ENCODE results near the gene ARHGAP24. TPM values are rescaled to one million over a fixed set of nuclear protein-coding genes. Genes with fewer than 3 reads are reported as not detected.

Gene ARHGAP24
- total and polyA plus RNA-seq, 2 experiments from 2014 or later, result 0.21 to 0.36 TPM

GRCh38 chr4:85738721-85739120 is 263.8 kb downstream of the ARHGAP24 start:
- DNase-seq (ENCODE audit: low spot score), result no peak

GRCh38 chr4:85740431-85740861 is 265.5 kb downstream of the ARHGAP24 start:
- Mint-ChIP-seq H3K27ac (no peak overlapping the region), H3K36me3 (ENCODE audit: low read depth) (no peaks in the 10 kb centered on the region), H3K9me3 (no peaks in the 10 kb centered on the region), H3K4me1 (peaks cover 13% of the 10 kb centered on the region), H3K4me3 (no peak overlapping the region), H3K27me3 (ENCODE audit: insufficient read depth, low read depth, poor library complexity) (peaks cover 2% of the 10 kb centered on the region)
- H3K27ac ChIP-seq (ENCODE audit: low read depth), result no peak overlapping the region
- H4K20me1 ChIP-seq (replicated peaks; ENCODE audit: insufficient read depth), result no peaks in the 10 kb centered on the region
- TF ChIP-seq POLR2AphosphoS5 (IDR thresholded peaks at IDR 0.05; ENCODE audit: low read depth) (no peak), EZH2phosphoT487 (IDR thresholded peaks at IDR 0.05; ENCODE audit: unreplicated experiment) (no peak), CTCF (conservative IDR thresholded peaks at IDR 0.05; ENCODE audit: low read depth in 2 of 2) (no peak), STAT1 (IDR thresholded peaks at IDR 0.05; ENCODE audit: unreplicated experiment) (no peak)
- no peaks in the 10 kb centered on the region for H3K27me3 ChIP-seq (ENCODE audit: insufficient read depth)
- H3K4me1 ChIP-seq (ENCODE audit: insufficient read depth), result peaks cover 8% of the 10 kb centered on the region; the same call in 1 of the 2 replicates
- DNase-seq (ENCODE audit: low spot score) (no peak), ATAC-seq (no peak)
- no peak overlapping the region for H2AFZ ChIP-seq
- H3F3A ChIP-seq (replicated peaks; ENCODE audit: low read depth), result no peaks in the 10 kb centered on the region
- no peaks in the 10 kb centered on the region for H3K79me2 ChIP-seq (replicated peaks; ENCODE audit: insufficient read depth)
- H3K4me3 ChIP-seq, result no peak overlapping the region
- no peak overlapping the region for H3K4me2 ChIP-seq
- H3K36me3 ChIP-seq (ENCODE audit: insufficient read depth), result no peaks in the 10 kb centered on the region
- 0 out of 2 replicates have a peak, but pooled peaks cover 4% of the 10 kb centered on the region for H3K9me2 ChIP-seq (ENCODE audit: insufficient read depth)

More at GRCh38 chr4:85738721-85739120, 263.8 kb downstream of the ARHGAP24 start:
- no peaks in the 10 kb centered on the region for H4K20me1 ChIP-seq (replicated peaks; ENCODE audit: insufficient read depth)
- 0 out of 2 replicates have a peak, but pooled peaks cover 4% of the 10 kb centered on the region for H3K9me2 ChIP-seq (ENCODE audit: insufficient read depth)
- H3K27me3 ChIP-seq (ENCODE audit: insufficient read depth), result no peaks in the 10 kb centered on the region
- H3K36me3 ChIP-seq (ENCODE audit: insufficient read depth), result no peaks in the 10 kb centered on the region
- H3K9me3 Mint-ChIP-seq, result no peaks in the 10 kb centered on the region
- H2AFZ ChIP-seq, result no peak overlapping the region
- no peaks in the 10 kb centered on the region for H3K79me2 ChIP-seq (replicated peaks; ENCODE audit: insufficient read depth)
- peaks cover 8% of the 10 kb centered on the region; the same call in 1 of the 2 replicates for H3K4me1 ChIP-seq (ENCODE audit: insufficient read depth)
- H3K4me1 Mint-ChIP-seq, result peaks cover 13% of the 10 kb centered on the region
- ATAC-seq, result no peak
- H3K27ac ChIP-seq (ENCODE audit: low read depth), result no peak overlapping the region
- H3K4me3 Mint-ChIP-seq, result no peak overlapping the region
- no peak overlapping the region for H3K27ac Mint-ChIP-seq
- TF ChIP-seq CREB1 (CRISPR knock-in tag; IDR thresholded peaks at IDR 0.05; ENCODE audit: low read depth) (no peak), JUNB (IDR thresholded peaks at IDR 0.05; ENCODE audit: unreplicated experiment) (no peak), ZNF331 (CRISPR knock-in tag; IDR thresholded peaks at IDR 0.05; ENCODE audit: low read depth) (no peak), EZH2 (IDR thresholded peaks at IDR 0.05; ENCODE audit: low read depth, unreplicated experiment) (no peak)
- no peaks in the 10 kb centered on the region for H3K36me3 Mint-ChIP-seq (ENCODE audit: low read depth)
- H3K4me2 ChIP-seq, result no peak overlapping the region
- H3F3A ChIP-seq (replicated peaks; ENCODE audit: low read depth), result no peaks in the 10 kb centered on the region
- no peak overlapping the region for H3K4me3 ChIP-seq
- H3K27me3 Mint-ChIP-seq (ENCODE audit: insufficient read depth, low read depth, poor library complexity), result peaks cover 2% of the 10 kb centered on the region

- no peaks in the 10 kb centered on the region for H3K36me3 Mint-ChIP-seq (ENCODE audit: low read depth)
- peaks cover 8% of the 10 kb centered on the region; the same call in 1 of the 2 replicates for H3K4me1 ChIP-seq (ENCODE audit: insufficient read depth)
- peaks cover 13% of the 10 kb centered on the region for H3K4me1 Mint-ChIP-seq
- H3K9me3 Mint-ChIP-seq, result no peaks in the 10 kb centered on the region
- peaks cover 2% of the 10 kb centered on the region for H3K27me3 Mint-ChIP-seq (ENCODE audit: insufficient read depth, low read depth, poor library complexity)
- no peak for ATAC-seq
- H4K20me1 ChIP-seq (replicated peaks; ENCODE audit: insufficient read depth), result no peaks in the 10 kb centered on the region
- H3K27ac ChIP-seq (ENCODE audit: low read depth), result no peak overlapping the region
- H3K27ac Mint-ChIP-seq, result no peak overlapping the region; the same call in 1 of the 2 replicates
- no peaks in the 10 kb centered on the region for H3K36me3 ChIP-seq (ENCODE audit: insufficient read depth)
- no peak overlapping the region for H3K4me3 ChIP-seq
- no peaks in the 10 kb centered on the region for H3F3A ChIP-seq (replicated peaks; ENCODE audit: low read depth)
- no peak overlapping the region for H2AFZ ChIP-seq
- H3K9me2 ChIP-seq (ENCODE audit: insufficient read depth), result no peaks in the 10 kb centered on the region
- no peak overlapping the region for H3K4me3 Mint-ChIP-seq
- DNase-seq (ENCODE audit: low spot score), result no peak
- H3K79me2 ChIP-seq (replicated peaks; ENCODE audit: insufficient read depth), result no peaks in the 10 kb centered on the region
- no peak overlapping the region for H3K4me2 ChIP-seq
- no peaks in the 10 kb centered on the region for H3K27me3 ChIP-seq (ENCODE audit: insufficient read depth)
- TF ChIP-seq ETS1 (IDR thresholded peaks at IDR 0.05) (no peak), STAT1 (IDR thresholded peaks at IDR 0.05; ENCODE audit: unreplicated experiment) (no peak), EZH2 (IDR thresholded peaks at IDR 0.05; ENCODE audit: low read depth, unreplicated experiment) (no peak), CTCF (conservative IDR thresholded peaks at IDR 0.05; ENCODE audit: low read depth in 2 of 2) (no peak), CREB1 (CRISPR knock-in tag; IDR thresholded peaks at IDR 0.05; ENCODE audit: low read depth) (no peak), POLR2AphosphoS5 (IDR thresholded peaks at IDR 0.05; ENCODE audit: low read depth) (no peak), EZH2phosphoT487 (IDR thresholded peaks at IDR 0.05; ENCODE audit: unreplicated experiment) (no peak), ZNF331 (CRISPR knock-in tag; IDR thresholded peaks at IDR 0.05; ENCODE audit: low read depth) (no peak)
These were observed 266.4 kb downstream of the ARHGAP24 start for GRCh38 chr4:85741381-85741780.
